Activated CD8-positive, alpha-beta T cell treated with anti-CD3 and anti-CD28 coated beads for 36 hours (primary cell): ENCODE data around the gene GHSR. TPM values are rescaled to one million over a fixed set of nuclear protein-coding genes. Genes with fewer than 3 reads are reported as not detected.

ENCODE experiments used
- ATAC-seq: fragments of 200-7000 bp; cut with Tn5 transposase; one replicate; pipeline ENCODE4 v1.10.0; 2021; ENCODE audit warnings: mild to moderate bottlenecking, moderate library complexity
- CTCF ChIA-PET: fragments of 350-600 bp; sonication (Branson Sonifier 250); formaldehyde crosslinking; loops from one replicate; lab custom pipeline; 2021; ENCODE audit warnings: antibody characterized with exemption; lab: Charles Lee
- POLR2A ChIA-PET: fragments of 350-600 bp; sonication (Branson Sonifier 250); formaldehyde crosslinking; loops from one replicate; lab custom pipeline; 2021; ENCODE audit warnings: antibody characterized with exemption; lab: Charles Lee
- DNase-seq: peaks from one replicate; pipeline ENCODE4 v3.0.0-alpha.2; 2020
- H3K27ac Mint-ChIP-seq: one replicate; pipeline ENCODE4 v1.8.0; 2021; ENCODE audit warnings: mild to moderate bottlenecking, mixed read lengths
- H3K27me3 Mint-ChIP-seq: one replicate; pipeline ENCODE4 v1.8.0; 2021; ENCODE audit warnings: mixed read lengths
- H3K36me3 Mint-ChIP-seq: one replicate; pipeline ENCODE4 v1.8.0; 2021; ENCODE audit warnings: low read depth, mixed read lengths
- H3K4me1 Mint-ChIP-seq: one replicate; pipeline ENCODE4 v1.8.0; 2021; ENCODE audit warnings: low read depth, mixed read lengths
- H3K4me3 Mint-ChIP-seq: one replicate; pipeline ENCODE4 v1.8.0; 2021; ENCODE audit warnings: mild to moderate bottlenecking, moderate library complexity, mixed read lengths
- H3K9me3 Mint-ChIP-seq: one replicate; pipeline ENCODE4 v1.8.0; 2021; ENCODE audit warnings: mixed read lengths
- CTCF ChIP-seq: fragments of 200-600 bp; IDR thresholded peaks from one replicate; pipeline ENCODE4 v1.8.0; 2022; ENCODE audit warnings: antibody characterized with exemption, mild to moderate bottlenecking
- intact Hi-C: fragments of 100-400 bp; cut with micrococcal nuclease; formaldehyde crosslinking; loops from one replicate; pipeline ENCODE4 v1.10.0; 2022
- total RNA-seq, 2 experiments: library from RNA; stranded (reverse); gene quantifications; one replicate each; pipeline ENCODE4 v1.2.3, GENCODE V29; 2021

The GHSR gene
- total RNA-seq, 2 experiments from 2014 or later, result not detected

- H3K27me3 Mint-ChIP-seq, result peaks cover 33% of the 10 kb centered on the region
- no peak overlapping the region for H3K4me3 Mint-ChIP-seq
- ChIA-PET CTCF (no interaction called here), POLR2A (no interaction called here)
- no peak for DNase-seq
- intact Hi-C loops, result no loop called here
- no peaks in the 10 kb centered on the region for H3K36me3 Mint-ChIP-seq
- ATAC-seq, result no peak
- no peak for TF ChIP-seq CTCF
- no peaks in the 10 kb centered on the region for H3K9me3 Mint-ChIP-seq
- H3K27ac Mint-ChIP-seq, result no peak overlapping the region
- no peaks in the 10 kb centered on the region for H3K4me1 Mint-ChIP-seq
These were observed 32.9 kb downstream of the GHSR start for GRCh38 chr3:172415323-172415722.

- intact Hi-C loops, result no loop called here
These were observed 36.7 kb downstream of the GHSR start for GRCh38 chr3:172411478-172411947.

GRCh38 chr3:172410702-172411477 lies 37.4 kb downstream of the GHSR start:
- Mint-ChIP-seq H3K36me3 (no peaks in the 10 kb centered on the region), H3K9me3 (no peaks in the 10 kb centered on the region), H3K27ac (no peak overlapping the region), H3K4me1 (no peaks in the 10 kb centered on the region), H3K4me3 (no peak overlapping the region), H3K27me3 (peaks cover 15% of the 10 kb centered on the region)
- TF ChIP-seq CTCF, result no peak
- intact Hi-C loops, result no loop called here
- ChIA-PET CTCF (no interaction called here), POLR2A (no interaction called here)
- no peak for ATAC-seq
- no peak for DNase-seq

More at GRCh38 chr3:172411478-172411947, 36.7 kb downstream of the GHSR start:
- CTCF ChIA-PET, result no interaction called here
- no peak overlapping the region for H3K27ac Mint-ChIP-seq
- POLR2A ChIA-PET, result no interaction called here
- no peaks in the 10 kb centered on the region for H3K36me3 Mint-ChIP-seq
- no peak for DNase-seq
- ATAC-seq, result no peak
- H3K4me1 Mint-ChIP-seq, result no peaks in the 10 kb centered on the region
- no peaks in the 10 kb centered on the region for H3K9me3 Mint-ChIP-seq
- no peak for TF ChIP-seq CTCF
- H3K27me3 Mint-ChIP-seq, result peaks cover 17% of the 10 kb centered on the region
- no peak overlapping the region for H3K4me3 Mint-ChIP-seq

GRCh38 chr3:172407872-172408271 lies 40.4 kb downstream of the GHSR start:
- H3K27me3 Mint-ChIP-seq, result peaks cover 7% of the 10 kb centered on the region
- intact Hi-C loops, result no loop called here
- TF ChIP-seq CTCF, result no peak
- ATAC-seq (no peak), DNase-seq (no peak)
- ChIA-PET CTCF (no interaction called here), POLR2A (interaction anchor here (0.6 kb wide), 1 partner anchor 889 kb away, joined by 6 read pairs; no protein-coding TSS in a partner anchor)
- H3K27ac Mint-ChIP-seq, result no peak overlapping the region
- H3K36me3 Mint-ChIP-seq, result no peaks in the 10 kb centered on the region
- no peaks in the 10 kb centered on the region for H3K9me3 Mint-ChIP-seq
- no peaks in the 10 kb centered on the region for H3K4me1 Mint-ChIP-seq
- H3K4me3 Mint-ChIP-seq, result no peak overlapping the region

GRCh38 chr3:172405914-172406313 lies 42.3 kb downstream of the GHSR start:
- intact Hi-C loops, result no loop called here
- no peak for TF ChIP-seq CTCF
- Mint-ChIP-seq H3K4me1 (no peaks in the 10 kb centered on the region), H3K9me3 (peaks cover 6% of the 10 kb centered on the region), H3K4me3 (no peak overlapping the region), H3K27me3 (no peaks in the 10 kb centered on the region), H3K36me3 (peaks cover 7% of the 10 kb centered on the region), H3K27ac (no peak overlapping the region)
- DNase-seq (no peak), ATAC-seq (no peak)
- ChIA-PET CTCF (interaction anchor here (1.1 kb wide), 1 partner anchor 73 kb away, joined by 3 read pairs; no protein-coding TSS in a partner anchor), POLR2A (no interaction called here)
